Caco-2 (cell line): ENCODE measurements around the gene ASAP2. TPM values are rescaled to one million over a fixed set of nuclear protein-coding genes. Genes with fewer than 3 reads are reported as not detected.

Experiments used
- BruUV-seq: library from RNA; stranded (reverse); fragments of 400-500 nt; replicated peaks from 2 replicates; lab custom pipeline; 2021; lab: Mats Ljungman, UMichigan
- CTCF ChIA-PET: fragments of 300-600 bp; sonication (Branson Sonifier 250); formaldehyde crosslinking; loops from one replicate; lab custom pipeline; 2022; ENCODE audit warnings: antibody characterized with exemption; lab: Charles Lee
- POLR2A ChIA-PET: fragments of 300-600 bp; sonication (Branson Sonifier 250); formaldehyde crosslinking; loops from one replicate; lab custom pipeline; 2022; ENCODE audit warnings: antibody characterized with exemption; lab: Charles Lee
- DNase-seq, 2 experiments: peaks; one replicate each; pipeline versions ENCODE4 v3.0.0 to v3.0.0-alpha.2; 2020 to 2022
- H3K27me3 ChIP-seq: replicated peaks from 2 replicates; pipeline ENCODE4 v1.6.0; 2011; ENCODE audit warnings: low read length; ENCODE audit not compliant: control insufficient read depth, insufficient read depth
- H3K36me3 ChIP-seq: 2 replicates; pipeline ENCODE4 v1.5.1; 2011; ENCODE audit warnings: low read length; ENCODE audit not compliant: control insufficient read depth, insufficient read depth
- H3K4me1 ChIP-seq: fragments of 250-450 bp; sonication (Bioruptor Pico); 2 replicates; pipeline ENCODE4 v1.5.1; 2020; ENCODE audit warnings: mild to moderate bottlenecking
- H3K4me3 ChIP-seq: 2 replicates; pipeline ENCODE4 v1.5.1; 2011; ENCODE audit warnings: low read depth, mild to moderate bottlenecking, control low read depth, low read length
- H3K9me3 ChIP-seq: fragments of 250-450 bp; sonication (Bioruptor Pico); 2 replicates; pipeline ENCODE4 v1.5.1; 2020; ENCODE audit warnings: mild to moderate bottlenecking, moderate library complexity
- H3K27ac Mint-ChIP-seq: one replicate; pipeline ENCODE4 v1.8.0; 2022; ENCODE audit warnings: mixed read lengths; ENCODE audit not compliant: unreplicated experiment
- H3K27me3 Mint-ChIP-seq: one replicate; pipeline ENCODE4 v1.8.0; 2022; ENCODE audit warnings: mixed read lengths; ENCODE audit not compliant: insufficient read depth, unreplicated experiment
- H3K36me3 Mint-ChIP-seq: one replicate; pipeline ENCODE4 v1.8.0; 2022; ENCODE audit warnings: mild to moderate bottlenecking, mixed read lengths; ENCODE audit not compliant: insufficient read depth, unreplicated experiment
- H3K4me1 Mint-ChIP-seq: one replicate; pipeline ENCODE4 v1.8.0; 2022; ENCODE audit warnings: low read depth, mixed read lengths; ENCODE audit not compliant: unreplicated experiment
- H3K4me3 Mint-ChIP-seq: one replicate; pipeline ENCODE4 v1.8.0; 2022; ENCODE audit warnings: mild to moderate bottlenecking, moderate library complexity, mixed read lengths; ENCODE audit not compliant: unreplicated experiment
- H3K9me3 Mint-ChIP-seq: one replicate; pipeline ENCODE4 v1.8.0; 2022; ENCODE audit warnings: mixed read lengths; ENCODE audit not compliant: unreplicated experiment
- intact Hi-C: fragments of 100-400 bp; cut with micrococcal nuclease; formaldehyde crosslinking; loops from one replicate; pipeline ENCODE4 v1.10.0; 2022; ENCODE audit not compliant: unreplicated experiment
- total RNA-seq: library from RNA; stranded (reverse); gene quantifications from 2 replicates; pipeline ENCODE4 v1.2.3, GENCODE V29; 2022
- TF ChIP-seq, protein P1 (sequence below), 2 experiments: fragments of 200-600 bp in 1 of 2; IDR thresholded peaks; 1 replicate in 1 of 2; 2 replicates in 1 of 2; pipeline versions ENCODE4 v1.5.1 to v1.8.0; 2011 to 2022; ENCODE audit warnings: antibody characterized with exemption in 1 of 2, control low read depth in 1 of 2, inconsistent platforms in 1 of 2, low read depth in 1 of 2, low read length in 1 of 2, mild to moderate bottlenecking in 1 of 2, moderate library complexity in 1 of 2; ENCODE audit not compliant: insufficient read depth in 1 of 2, severe bottlenecking in 1 of 2, unreplicated experiment in 1 of 2

ASAP2 gene
- total RNA-seq, 1 experiment from 2014 or later, result 25.6 TPM

DNA sequence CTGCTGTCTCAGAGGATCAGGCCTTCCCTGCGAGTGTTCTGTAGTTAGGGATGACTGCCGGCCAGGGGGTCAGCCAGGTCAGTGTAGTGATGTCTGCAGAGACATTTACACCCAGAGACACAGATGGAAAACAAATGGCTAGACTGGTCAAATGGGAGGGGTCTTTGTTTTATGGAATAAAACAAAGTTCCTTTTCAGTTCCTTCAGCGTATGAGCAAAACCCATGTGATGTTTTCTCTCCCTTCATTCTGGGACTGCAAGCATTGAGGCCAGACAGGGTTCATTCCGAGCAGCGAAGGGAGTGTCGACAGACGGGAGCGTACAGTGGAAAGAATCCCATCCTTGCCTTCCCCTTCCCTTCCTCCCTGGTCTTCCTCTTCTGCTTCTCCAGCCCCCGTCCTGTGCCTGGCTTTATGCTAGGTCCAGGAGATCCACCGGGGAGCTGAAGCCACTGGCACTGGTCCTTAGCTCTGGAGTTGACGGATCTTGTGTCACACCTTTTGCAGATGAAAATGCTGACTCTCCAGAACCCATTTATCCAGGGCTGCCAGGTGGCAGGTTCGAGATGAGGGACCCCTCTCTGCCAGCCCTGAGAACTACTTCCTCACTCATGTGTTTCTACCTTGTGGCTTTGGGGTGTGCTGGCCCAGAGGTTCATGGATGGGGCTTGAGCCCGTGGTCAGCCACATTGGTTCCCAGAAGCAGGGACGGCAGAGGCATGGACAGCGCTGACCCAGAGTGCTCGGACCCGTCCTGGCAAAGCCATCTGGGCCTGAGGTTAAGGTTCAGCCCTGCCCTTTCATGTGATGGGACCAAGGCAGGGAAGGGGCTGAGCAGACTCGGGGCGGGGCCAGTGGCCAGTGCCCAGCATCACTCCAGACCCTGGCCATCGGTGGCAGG is 192.5 kb downstream of the ASAP2 start:
- ChIA-PET POLR2A (no interaction called here), CTCF (no interaction called here)
- Mint-ChIP-seq H3K27ac (no peak overlapping the region), H3K9me3 (no peaks in the 10 kb centered on the region), H3K4me3 (no peak overlapping the region), H3K4me1 (peaks cover 9% of the 10 kb centered on the region), H3K27me3 (no peaks in the 10 kb centered on the region), H3K36me3 (peaks cover 22% of the 10 kb centered on the region)
- Histone ChIP-seq H3K9me3 (no peaks in the 10 kb centered on the region), H3K36me3 (no peaks in the 10 kb centered on the region), H3K27me3 (no peaks in the 10 kb centered on the region), H3K4me3 (no peak overlapping the region), H3K4me1 (no peaks in the 10 kb centered on the region)
- peak in 1 of 2 experiments; percentile 20 for DNase-seq
- BruUV-seq, result no TSS peak
- TF ChIP-seq, protein P1, sequence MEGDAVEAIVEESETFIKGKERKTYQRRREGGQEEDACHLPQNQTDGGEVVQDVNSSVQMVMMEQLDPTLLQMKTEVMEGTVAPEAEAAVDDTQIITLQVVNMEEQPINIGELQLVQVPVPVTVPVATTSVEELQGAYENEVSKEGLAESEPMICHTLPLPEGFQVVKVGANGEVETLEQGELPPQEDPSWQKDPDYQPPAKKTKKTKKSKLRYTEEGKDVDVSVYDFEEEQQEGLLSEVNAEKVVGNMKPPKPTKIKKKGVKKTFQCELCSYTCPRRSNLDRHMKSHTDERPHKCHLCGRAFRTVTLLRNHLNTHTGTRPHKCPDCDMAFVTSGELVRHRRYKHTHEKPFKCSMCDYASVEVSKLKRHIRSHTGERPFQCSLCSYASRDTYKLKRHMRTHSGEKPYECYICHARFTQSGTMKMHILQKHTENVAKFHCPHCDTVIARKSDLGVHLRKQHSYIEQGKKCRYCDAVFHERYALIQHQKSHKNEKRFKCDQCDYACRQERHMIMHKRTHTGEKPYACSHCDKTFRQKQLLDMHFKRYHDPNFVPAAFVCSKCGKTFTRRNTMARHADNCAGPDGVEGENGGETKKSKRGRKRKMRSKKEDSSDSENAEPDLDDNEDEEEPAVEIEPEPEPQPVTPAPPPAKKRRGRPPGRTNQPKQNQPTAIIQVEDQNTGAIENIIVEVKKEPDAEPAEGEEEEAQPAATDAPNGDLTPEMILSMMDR (IDR thresholded peaks at IDR 0.05; ENCODE audit: insufficient read depth in 1 of 2, low read depth in 1 of 2, low read length in 1 of 2, severe bottlenecking in 1 of 2, unreplicated experiment in 1 of 2), result no peak
- intact Hi-C loops, result no loop called here

DNA sequence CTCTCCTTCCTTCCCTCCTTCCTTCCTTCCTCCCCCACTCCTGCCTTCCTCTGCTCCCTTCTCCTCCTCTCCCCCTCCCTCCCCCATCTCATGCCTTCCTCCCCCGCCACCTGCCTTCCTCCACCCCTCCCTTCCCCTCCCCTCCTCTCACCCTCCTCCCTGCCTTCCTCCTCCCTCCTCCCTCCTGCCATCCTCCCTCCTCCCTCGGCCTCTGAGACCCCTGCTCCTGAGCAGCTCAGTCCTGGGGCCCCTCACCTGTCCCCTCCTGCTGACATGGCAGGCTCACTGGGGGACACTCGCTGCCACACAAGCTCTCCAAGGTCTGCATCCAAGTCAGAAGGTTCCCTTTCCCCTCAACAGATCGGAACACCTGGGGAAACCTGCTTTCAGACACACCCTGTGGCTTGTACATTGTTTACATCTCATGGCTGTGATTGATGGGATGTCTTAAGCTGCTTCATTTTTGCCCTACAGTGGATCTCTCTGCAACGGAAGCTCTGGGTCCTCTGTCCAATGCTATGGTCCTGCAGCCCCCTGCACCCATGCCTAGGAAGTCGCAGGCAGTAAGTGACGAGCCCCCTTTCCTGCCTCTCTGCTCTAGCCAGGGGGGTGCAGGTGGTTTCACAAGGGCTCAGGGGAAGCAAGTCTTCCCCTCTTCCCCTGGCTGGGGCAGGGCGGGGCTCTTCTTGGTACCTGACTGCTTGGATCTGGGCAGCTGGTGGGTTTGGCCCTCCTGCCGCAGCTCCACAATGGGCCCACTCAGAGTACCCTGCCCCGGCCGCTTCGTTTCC is 193.9 kb downstream of the ASAP2 start:
- no peaks in the 10 kb centered on the region for H3K36me3 ChIP-seq
- POLR2A ChIA-PET, result no interaction called here

More for the DNA sequence above, 193.9 kb downstream of the ASAP2 start:
- TF ChIP-seq, protein P1 (IDR thresholded peaks at IDR 0.05; ENCODE audit: insufficient read depth in 1 of 2, low read depth in 1 of 2, low read length in 1 of 2, severe bottlenecking in 1 of 2, unreplicated experiment in 1 of 2), result no peak
- no peaks in the 10 kb centered on the region for H3K9me3 Mint-ChIP-seq
- no peaks in the 10 kb centered on the region for H3K4me1 ChIP-seq
- no peak overlapping the region for H3K27ac Mint-ChIP-seq
- peak in 1 of 2 experiments; percentile 29 for DNase-seq
- H3K27me3 ChIP-seq, result no peaks in the 10 kb centered on the region
- intact Hi-C loops, result no loop called here
- no peak overlapping the region for H3K4me3 ChIP-seq
- CTCF ChIA-PET, result interaction anchor here (0.6 kb wide), 1 partner anchor 31 kb away, joined by 4 read pairs; no protein-coding TSS in a partner anchor
- peaks cover 15% of the 10 kb centered on the region for H3K36me3 Mint-ChIP-seq
- H3K4me1 Mint-ChIP-seq, result peaks cover 9% of the 10 kb centered on the region
- no peak overlapping the region for H3K4me3 Mint-ChIP-seq
- no peaks in the 10 kb centered on the region for H3K9me3 ChIP-seq
- no TSS peak for BruUV-seq
- H3K27me3 Mint-ChIP-seq, result no peaks in the 10 kb centered on the region
